GM23338 (cell line): ENCODE data around the gene SEMA3C. TPM values are rescaled to one million over a fixed set of nuclear protein-coding genes. Genes with fewer than 3 reads are reported as not detected.

Source experiments
- ATAC-seq: fragments of 200-7000 bp; cut with Tn5 transposase; 3 replicates; pipeline ENCODE4 v1.9.1; 2020
- DNase-seq: peaks from one replicate; pipeline ENCODE4 v3.0.0-alpha.2; 2015; ENCODE audit warnings: low spot score
- H2AFZ ChIP-seq: fragments of 200-600 bp; sonication (generic); 2 replicates; pipeline ENCODE4 v1.8.0; 2016; ENCODE audit warnings: antibody characterized with exemption, mild to moderate bottlenecking, moderate library complexity
- H3F3A ChIP-seq: fragments of 200-600 bp; sonication (generic); replicated peaks from 2 replicates; pipeline ENCODE4 v1.8.0; 2017; ENCODE audit warnings: antibody characterized with exemption, mixed run types, low read depth
- H3K27ac ChIP-seq: fragments of 200-600 bp; sonication (generic); 2 replicates; pipeline ENCODE4 v1.6.1; 2016; ENCODE audit warnings: low read depth
- H3K27me3 ChIP-seq: fragments of 200-600 bp; sonication (generic); 2 replicates; pipeline ENCODE4 v1.8.0; 2016; ENCODE audit warnings: mild to moderate bottlenecking, mixed run types, moderate library complexity; ENCODE audit not compliant: insufficient read depth
- H3K36me3 ChIP-seq: fragments of 200-600 bp; sonication (generic); 2 replicates; pipeline ENCODE4 v1.8.0; 2016; ENCODE audit warnings: mild to moderate bottlenecking; ENCODE audit not compliant: insufficient read depth
- H3K4me1 ChIP-seq: fragments of 200-600 bp; sonication (generic); 2 replicates; pipeline ENCODE4 v1.8.0; 2016; ENCODE audit warnings: mild to moderate bottlenecking, moderate library complexity; ENCODE audit not compliant: insufficient read depth
- H3K4me2 ChIP-seq: fragments of 200-600 bp; sonication (generic); 2 replicates; pipeline ENCODE4 v1.7.1; 2017; ENCODE audit warnings: mixed run types
- H3K4me3 ChIP-seq: fragments of 200-600 bp; sonication (generic); 2 replicates; pipeline ENCODE4 v1.6.1; 2016; ENCODE audit warnings: mixed run types
- H3K79me2 ChIP-seq: fragments of 200-600 bp; sonication (generic); replicated peaks from 2 replicates; pipeline ENCODE4 v1.8.0; 2017; ENCODE audit warnings: mild to moderate bottlenecking; ENCODE audit not compliant: insufficient read depth
- H3K9me2 ChIP-seq: fragments of 200-600 bp; sonication (generic); 2 replicates; pipeline ENCODE4 v1.8.0; 2017; ENCODE audit not compliant: insufficient read depth
- H4K20me1 ChIP-seq: fragments of 200-600 bp; sonication (generic); replicated peaks from 2 replicates; pipeline ENCODE4 v1.8.0; 2017; ENCODE audit warnings: mild to moderate bottlenecking; ENCODE audit not compliant: insufficient read depth
- H3K27ac Mint-ChIP-seq: 2 replicates; pipeline ENCODE4 v1.8.0; 2020; ENCODE audit warnings: inconsistent platforms, mild to moderate bottlenecking, moderate library complexity, mixed read lengths
- H3K27me3 Mint-ChIP-seq: 3 replicates; pipeline ENCODE4 v1.8.0; 2022; ENCODE audit warnings: low read depth, mild to moderate bottlenecking, moderate library complexity, mixed read lengths, inconsistent platforms; ENCODE audit not compliant: insufficient read depth, poor library complexity
- H3K36me3 Mint-ChIP-seq: 3 replicates; pipeline ENCODE4 v1.8.0; 2021; ENCODE audit warnings: low read depth, mild to moderate bottlenecking, inconsistent platforms, moderate library complexity, mixed read lengths
- H3K4me1 Mint-ChIP-seq: 3 replicates; pipeline ENCODE4 v1.8.0; 2020; ENCODE audit warnings: mild to moderate bottlenecking, inconsistent platforms, mixed read lengths
- H3K4me3 Mint-ChIP-seq: 3 replicates; pipeline ENCODE4 v1.8.0; 2021; ENCODE audit warnings: moderate library complexity, mild to moderate bottlenecking, inconsistent platforms, mixed read lengths
- H3K9me3 Mint-ChIP-seq: 3 replicates; pipeline ENCODE4 v1.8.0; 2020; ENCODE audit warnings: moderate library complexity, mild to moderate bottlenecking, inconsistent platforms, mixed read lengths
- CREB1 ChIP-seq: fragments of 250-450 bp; sonication (Bioruptor Pico); IDR thresholded peaks from 2 replicates; pipeline ENCODE4 v1.5.0; 2020; ENCODE audit warnings: low read depth, mild to moderate bottlenecking, moderate library complexity
- CTCF ChIP-seq, 2 experiments: fragments of 200-600 bp in 1 of 2; sonication (generic) in 1 of 2; conservative IDR thresholded peaks; 2 replicates each; pipeline versions ENCODE4 v1.5.1 to v1.6.1; 2016 to 2017; ENCODE audit warnings: antibody characterized with exemption in 2 of 2, low read depth in 2 of 2, mild to moderate bottlenecking in 2 of 2, moderate library complexity in 1 of 2
- EZH2 ChIP-seq: fragments of 200-600 bp; sonication (generic); IDR thresholded peaks from one replicate; pipeline ENCODE4 v1.8.0; 2017; ENCODE audit warnings: antibody characterized with exemption, mild to moderate bottlenecking, low read depth; ENCODE audit not compliant: unreplicated experiment
- EZH2phosphoT487 ChIP-seq: fragments of 200-600 bp; sonication (generic); IDR thresholded peaks from one replicate; pipeline ENCODE4 v1.8.1; 2018; ENCODE audit warnings: antibody characterized with exemption; ENCODE audit not compliant: unreplicated experiment
- JUNB ChIP-seq: IDR thresholded peaks from one replicate; pipeline ENCODE4 v1.6.1; 2016; ENCODE audit warnings: antibody characterized with exemption; ENCODE audit not compliant: unreplicated experiment
- NANOG ChIP-seq: IDR thresholded peaks from 2 replicates; pipeline ENCODE4 v1.6.1; 2016; ENCODE audit warnings: antibody characterized with exemption, borderline replicate concordance
- POLR2AphosphoS5 ChIP-seq: IDR thresholded peaks from 2 replicates; pipeline ENCODE4 v1.6.1; 2016; ENCODE audit warnings: antibody characterized with exemption, low read depth
- REST ChIP-seq: IDR thresholded peaks from one replicate; pipeline ENCODE4 v1.6.1; 2018; ENCODE audit warnings: antibody characterized with exemption; ENCODE audit not compliant: unreplicated experiment
- ZNF114 ChIP-seq: fragments of 250-450 bp; sonication (Bioruptor Pico); IDR thresholded peaks from 2 replicates; pipeline ENCODE4 v1.5.0; 2020; ENCODE audit warnings: mild to moderate bottlenecking, moderate library complexity
- ZNF331 ChIP-seq: fragments of 250-450 bp; sonication (Bioruptor Pico); IDR thresholded peaks from 2 replicates; pipeline ENCODE4 v1.5.0; 2020; ENCODE audit warnings: low read depth, mild to moderate bottlenecking, moderate library complexity
- ZNF462 ChIP-seq: fragments of 250-450 bp; sonication (Bioruptor Pico); IDR thresholded peaks from 2 replicates; pipeline ENCODE4 v1.5.0; 2020; ENCODE audit warnings: mild to moderate bottlenecking, moderate library complexity
- polyA plus RNA-seq: library from polyadenylated mRNA; unstranded; fragments of >200 nt; fragmentation: Nextera tagmentation; extraction: Ambion mirVana; gene quantifications from 2 replicates; pipeline ENCODE4 v1.2.1, GENCODE V29; 2016
- total RNA-seq: library from RNA; depleted of rRNA; stranded (reverse); fragments of >200 nt; shearing (Covaris generic); gene quantifications from 2 replicates; pipeline ENCODE4 v1.2.3, GENCODE V29; 2014

SEMA3C gene
- total and polyA plus RNA-seq, 2 experiments from 2014 or later, result 1.0 to 3.5 TPM

GRCh38 chr7:80802527-80802926 is 116.3 kb downstream of the SEMA3C start (continued):
- TF ChIP-seq CTCF (conservative IDR thresholded peaks at IDR 0.05; ENCODE audit: low read depth in 2 of 2) (no peak), ZNF331 (CRISPR knock-in tag) (no peak), EZH2phosphoT487 (no peak), REST (no peak), CREB1 (CRISPR knock-in tag) (no peak)

- H3K9me3 Mint-ChIP-seq, result no peaks in the 10 kb centered on the region
- H3K4me3 Mint-ChIP-seq, result no peak overlapping the region
- Histone ChIP-seq H4K20me1 (no peaks in the 10 kb centered on the region), H3K27ac (no peak overlapping the region), H3K4me3 (no peak overlapping the region), H3K79me2 (no peaks in the 10 kb centered on the region), H3K4me2 (no peak overlapping the region), H3K9me2 (no peaks in the 10 kb centered on the region), H3K36me3 (no peaks in the 10 kb centered on the region), H3K27me3 (no peaks in the 10 kb centered on the region), H3K4me1 (no peaks in the 10 kb centered on the region), H3F3A (no peaks in the 10 kb centered on the region), H2AFZ (no peak overlapping the region)
- no peak for DNase-seq
- ATAC-seq, result no peak
- no peaks in the 10 kb centered on the region for H3K27me3 Mint-ChIP-seq
- H3K27ac Mint-ChIP-seq, result no peak overlapping the region
- H3K36me3 Mint-ChIP-seq, result no peaks in the 10 kb centered on the region
- H3K4me1 Mint-ChIP-seq, result no peaks in the 10 kb centered on the region
- TF ChIP-seq CREB1 (CRISPR knock-in tag) (no peak), EZH2phosphoT487 (no peak), NANOG (no peak), EZH2 (no peak), ZNF331 (CRISPR knock-in tag) (no peak), JUNB (no peak), ZNF462 (no peak), ZNF114 (CRISPR knock-in tag) (no peak), POLR2AphosphoS5 (no peak)
Measured at GRCh38 chr7:80794631-80795573, 123.9 kb downstream of the SEMA3C start.
